Cerebellar cortex (tissue), 1 donor: Measurements from ENCODE around the gene SLC35F3.
"Not testable (repeated sequence)": the region's sequence is repeated elsewhere in the genome, so short reads cannot be mapped to it uniquely, and the experiment has no call there.

Source experiments
- DNase-seq: peaks from one replicate; pipeline ENCODE4 v3.0.0-alpha.2; 2015; ENCODE audit warnings: low spot score

Gene SLC35F3

GRCh38 chr1:234106032-234106431, 201.6 kb downstream of the SLC35F3 start:
- no peak for DNase-seq

DNA sequence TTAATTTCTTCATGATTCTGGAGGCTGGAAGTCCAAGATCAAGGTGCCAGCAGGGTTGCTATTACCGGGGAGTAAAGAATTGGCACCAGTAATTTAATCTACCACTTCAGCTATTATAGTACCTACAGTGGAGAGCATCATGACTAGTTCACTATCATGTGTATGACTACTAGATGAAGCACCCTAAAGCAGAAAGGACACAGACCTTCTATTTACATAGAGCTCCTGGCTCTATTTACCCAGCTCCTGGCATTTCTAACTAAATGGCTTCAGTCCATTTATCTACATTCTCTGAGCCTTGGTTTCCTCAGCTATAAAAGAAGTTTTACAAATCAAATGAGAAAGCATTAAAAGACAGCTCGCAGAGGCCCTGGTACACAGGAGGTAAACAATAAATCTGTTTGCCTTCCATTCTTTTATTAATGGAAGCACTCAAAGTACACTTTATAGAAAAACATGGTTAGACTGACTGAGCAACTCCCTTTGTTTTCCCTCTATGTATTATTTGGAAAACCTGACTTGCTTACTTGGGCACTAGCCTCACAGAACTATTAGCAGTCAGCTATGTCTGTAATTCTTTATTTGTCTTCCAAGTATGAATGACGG, 203.0 kb downstream of the SLC35F3 start:
- DNase-seq, result no peak

DNA sequence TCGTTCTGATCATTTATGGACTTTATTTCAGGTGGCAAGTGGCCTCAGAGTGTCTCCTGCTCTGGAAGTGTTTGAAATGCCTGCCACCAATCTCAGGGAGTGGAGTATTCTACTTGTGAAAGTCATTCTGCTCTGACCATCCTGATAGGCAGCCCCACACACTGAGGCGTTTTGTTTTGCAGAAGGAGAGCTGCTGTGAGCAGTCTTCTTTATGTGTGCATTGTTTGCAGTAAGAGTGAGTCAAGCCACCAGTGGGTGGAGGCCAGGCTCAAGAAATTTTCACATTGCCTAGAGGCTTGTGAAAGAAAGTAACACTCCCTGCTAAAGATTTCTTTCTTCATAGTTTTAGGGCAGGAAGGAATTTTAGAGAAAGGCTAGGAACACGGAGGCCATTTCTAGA, 204.4 kb downstream of the SLC35F3 start:
- DNase-seq, result no peak

DNA sequence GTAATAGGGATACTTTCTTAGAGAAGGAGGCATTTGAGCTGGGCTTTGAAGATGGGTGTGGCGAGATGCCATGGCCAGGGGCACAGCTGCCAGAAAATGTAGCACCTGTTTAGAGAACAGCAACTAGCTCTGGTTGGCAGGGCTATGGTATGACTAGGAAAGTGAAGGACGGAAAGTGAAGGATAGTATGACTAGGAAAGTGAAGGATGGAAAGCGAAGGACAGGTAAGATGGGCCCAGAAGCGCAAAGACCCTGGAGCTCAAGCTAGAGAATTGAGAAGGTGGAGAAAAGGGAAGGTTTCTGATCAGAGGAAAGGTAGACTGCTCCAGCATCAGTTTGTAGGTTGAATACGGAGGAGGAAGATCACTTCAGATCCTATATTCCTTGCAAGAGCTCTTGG, 205.4 kb downstream of the SLC35F3 start:
- no peak for DNase-seq

GRCh38 chr1:234111458-234112142, 207.1 kb downstream of the SLC35F3 start:
- peak; percentile 72 for DNase-seq

DNA sequence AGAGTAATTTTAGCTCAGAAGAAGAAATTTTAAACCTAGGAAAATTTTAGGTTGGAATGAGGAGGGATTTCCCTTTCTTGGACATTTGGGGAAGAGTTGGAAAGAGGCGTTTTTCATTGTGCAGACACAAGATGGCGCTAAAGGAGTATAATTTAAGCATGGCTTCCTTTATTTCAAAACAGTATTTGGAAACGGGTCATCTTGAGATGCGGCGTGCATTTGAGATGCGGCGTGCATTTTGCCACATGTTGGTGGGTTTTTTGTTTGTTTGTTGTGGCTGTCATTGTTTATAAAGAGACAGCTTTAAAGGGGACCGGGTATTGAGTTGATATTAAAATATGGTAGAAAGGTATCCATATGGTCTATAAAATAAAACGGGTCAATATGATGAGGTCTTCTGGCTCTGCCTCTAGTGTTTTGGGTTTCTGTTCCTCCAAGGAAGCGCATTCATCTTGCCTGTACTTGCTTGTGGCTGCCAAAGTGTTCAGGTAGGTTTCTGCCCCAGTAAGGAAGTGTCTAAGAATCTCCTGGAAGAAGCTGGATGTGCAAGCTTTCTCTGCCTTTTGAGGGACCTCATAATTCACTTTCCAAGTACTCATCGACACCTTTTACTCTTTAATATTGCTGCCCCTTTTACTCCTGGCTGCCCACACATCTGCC, 210.3 kb downstream of the SLC35F3 start:
- DNase-seq, result peak; percentile 84

DNA sequence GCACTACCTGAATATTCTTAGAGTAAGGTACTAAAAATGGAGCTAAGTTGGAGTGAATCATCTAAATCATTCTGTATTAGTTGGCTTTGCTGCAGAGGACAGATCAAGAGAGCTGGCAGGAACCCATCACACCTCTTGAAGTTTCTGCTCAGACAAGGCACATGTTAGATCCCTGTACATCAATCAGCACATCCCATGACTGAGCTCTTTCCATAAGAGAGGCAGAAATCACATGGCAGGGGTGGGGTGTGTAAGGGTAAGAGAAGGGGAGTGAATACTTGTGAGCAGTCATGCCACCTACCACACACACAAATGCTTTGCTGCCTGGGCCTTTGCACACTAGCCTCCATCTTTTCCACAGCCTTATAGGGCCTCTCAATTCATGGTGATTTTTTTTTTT, 214.4 kb downstream of the SLC35F3 start:
- no peak for DNase-seq

DNA sequence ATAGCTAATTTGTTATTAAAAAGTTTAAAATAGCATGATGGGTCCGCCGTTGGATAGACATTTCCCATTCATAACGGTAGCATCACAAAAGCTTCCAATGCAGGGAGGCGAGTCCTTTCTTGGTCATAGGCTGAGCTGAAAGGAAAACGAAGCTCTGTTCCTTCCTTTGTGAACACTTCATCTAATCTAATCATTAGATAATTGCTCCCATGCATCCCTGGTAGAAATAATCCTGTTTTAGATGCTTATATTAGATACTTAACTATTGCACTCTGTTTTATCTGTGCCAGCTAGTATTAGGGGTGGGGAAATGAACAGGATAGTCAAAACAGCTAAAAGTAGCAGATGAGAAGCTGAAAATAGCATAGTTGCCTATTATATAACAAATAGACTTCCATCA, 215.0 kb downstream of the SLC35F3 start:
- no peak for DNase-seq

- no peak for DNase-seq
Measured at GRCh38 chr1:234120327-234120944, 216.0 kb downstream of the SLC35F3 start.

DNA sequence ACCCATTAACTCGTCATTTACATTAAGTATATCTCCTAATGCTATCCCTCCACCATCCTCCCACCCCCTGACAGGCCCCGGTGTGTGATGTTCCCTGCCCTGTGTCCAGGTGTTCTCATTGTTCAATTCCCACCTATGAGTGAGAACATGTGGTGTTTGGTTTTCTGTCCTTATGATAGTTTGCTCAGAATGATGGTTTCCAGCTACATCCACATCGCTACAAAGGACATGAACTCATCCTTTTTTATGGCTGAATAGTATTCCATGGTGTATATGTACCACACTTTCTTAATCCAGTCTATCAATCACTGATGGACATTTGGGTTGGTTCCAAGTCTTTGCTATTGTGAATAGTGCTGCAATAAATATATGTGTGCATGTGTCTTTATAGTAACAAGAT, 217.2 kb downstream of the SLC35F3 start:
- DNase-seq, result not testable (repeated sequence)

- DNase-seq, result not testable (repeated sequence)
Measured at GRCh38 chr1:234122571-234122970, 218.1 kb downstream of the SLC35F3 start.

GRCh38 chr1:234123867-234124266, 219.4 kb downstream of the SLC35F3 start:
- no peak for DNase-seq

DNA sequence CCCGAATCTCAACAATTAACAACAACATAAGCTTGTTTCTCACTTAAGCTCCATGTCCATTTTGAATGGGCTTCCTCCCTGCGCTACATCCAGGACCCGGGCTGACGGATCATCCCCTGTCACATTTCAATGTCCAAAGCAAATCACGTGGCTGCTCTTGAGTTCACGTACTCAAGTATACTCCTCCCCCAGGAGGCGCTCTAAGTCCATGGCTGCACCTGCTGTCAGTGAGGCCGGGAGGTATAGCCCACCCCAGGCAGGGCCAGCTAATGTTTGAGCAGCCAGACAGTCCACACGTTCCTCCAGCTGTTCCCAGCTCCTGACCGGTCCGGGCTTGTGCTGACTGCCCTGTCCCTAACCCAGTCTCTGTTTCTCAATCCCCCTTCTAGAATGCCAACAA, 220.8 kb downstream of the SLC35F3 start:
- DNase-seq, result no peak

DNA sequence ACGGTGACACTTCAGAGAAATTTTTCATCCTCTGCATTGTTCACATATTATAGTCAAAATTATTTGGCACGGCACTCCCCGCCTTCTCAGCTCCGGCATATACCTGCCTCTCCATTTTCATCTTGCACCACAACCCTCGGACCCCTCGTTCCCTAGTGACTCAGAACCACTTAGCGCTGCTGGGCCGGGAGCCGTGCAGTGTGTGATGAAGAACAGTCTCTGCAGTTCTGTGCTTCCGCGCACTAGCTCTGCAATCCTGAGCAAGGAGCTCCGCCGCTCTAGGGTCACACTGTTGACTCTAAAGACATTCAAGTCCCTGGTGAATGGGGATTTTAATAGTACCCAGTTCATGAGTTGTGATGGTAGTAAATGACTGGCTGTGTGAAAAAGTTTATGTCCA, 221.2 kb downstream of the SLC35F3 start:
- DNase-seq, result no peak

DNA sequence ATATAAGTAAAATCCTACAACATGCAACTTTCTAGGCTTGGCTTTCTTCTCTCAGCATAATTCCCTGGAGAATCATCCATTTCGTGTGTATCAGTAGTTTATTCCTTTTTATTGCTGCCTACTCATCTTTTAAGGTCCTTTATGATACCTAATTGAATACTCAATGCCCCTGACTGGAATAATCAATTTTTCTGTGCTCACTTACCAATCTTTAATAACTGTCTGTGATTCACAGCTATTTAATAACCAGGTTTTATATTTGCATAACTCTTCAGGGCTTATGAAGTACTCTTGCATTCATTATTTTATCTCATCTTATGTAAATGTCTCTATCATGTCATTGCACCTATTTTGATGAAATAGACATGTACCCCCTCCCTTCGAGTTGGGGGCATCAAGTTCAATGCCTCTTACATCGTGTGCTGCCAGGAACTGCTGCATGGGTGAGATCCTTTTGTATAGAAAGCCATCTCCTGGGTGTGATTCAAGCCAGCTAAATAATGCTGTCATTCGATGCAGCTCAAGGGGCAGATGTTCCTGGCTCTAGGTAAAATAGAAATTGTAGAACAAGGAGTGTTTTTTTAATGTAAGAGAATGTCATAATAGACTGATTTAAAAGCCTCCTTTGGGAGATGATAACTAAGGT, 222.7 kb downstream of the SLC35F3 start:
- no peak for DNase-seq

DNA sequence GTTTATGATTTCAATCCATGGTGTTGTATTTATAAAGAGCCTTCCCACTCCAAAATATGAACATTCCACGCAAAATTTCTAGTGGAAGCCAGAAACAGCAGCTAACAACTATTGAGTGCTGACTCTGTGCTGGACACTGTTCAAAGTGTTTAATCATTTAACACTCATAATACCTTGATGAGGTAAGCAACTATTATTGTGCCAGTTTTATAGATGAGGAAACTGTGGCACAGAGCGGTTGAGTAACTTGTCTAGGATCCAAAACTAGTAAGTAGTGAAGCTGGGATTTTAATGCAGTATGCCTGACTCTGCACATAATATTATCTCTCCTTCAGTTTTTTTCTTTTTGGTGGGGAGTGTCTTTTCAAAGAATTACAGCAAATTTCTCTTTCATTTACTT, 228.3 kb downstream of the SLC35F3 start:
- no peak for DNase-seq

DNA sequence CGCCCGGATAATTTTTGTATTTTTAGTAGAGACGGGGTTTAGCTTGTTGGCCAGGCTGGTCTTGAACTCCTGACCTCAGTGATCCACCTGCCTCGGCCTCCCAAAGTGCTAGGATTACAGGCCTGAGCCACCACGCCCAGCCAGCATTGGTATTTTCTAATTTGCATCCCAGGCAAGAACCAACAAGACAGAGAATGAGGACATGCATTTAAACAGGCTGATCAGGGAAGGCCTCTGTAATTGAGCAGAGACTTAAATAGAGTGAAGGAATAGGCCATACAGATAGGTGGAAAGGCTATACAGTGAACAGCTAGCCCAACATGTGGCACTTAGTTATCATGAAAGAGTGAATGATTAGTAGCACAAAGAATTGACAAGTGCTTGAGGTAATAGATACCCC, 230.4 kb downstream of the SLC35F3 start:
- no peak for DNase-seq

DNA sequence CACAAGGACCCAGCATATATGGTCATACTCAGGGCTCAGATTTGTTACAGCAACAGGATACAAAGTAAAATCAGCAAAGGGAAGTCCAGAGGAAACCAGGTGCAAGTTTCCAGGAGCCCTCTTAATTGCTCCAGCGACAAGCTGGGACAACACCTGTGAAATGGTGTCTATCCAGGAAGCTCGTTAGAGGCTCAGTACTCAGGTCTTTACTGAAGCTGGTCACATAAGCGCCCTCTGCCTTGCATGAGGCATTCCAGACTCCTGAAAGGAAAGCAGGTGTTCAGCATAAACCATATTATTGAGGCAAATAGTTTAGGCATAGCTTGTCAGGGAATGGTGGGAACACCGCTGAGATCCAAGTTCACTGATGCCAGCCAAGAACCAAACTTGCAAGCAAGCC, 231.0 kb downstream of the SLC35F3 start:
- DNase-seq, result no peak

- DNase-seq, result no peak
Measured at GRCh38 chr1:234136073-234136472, 231.6 kb downstream of the SLC35F3 start.

DNA sequence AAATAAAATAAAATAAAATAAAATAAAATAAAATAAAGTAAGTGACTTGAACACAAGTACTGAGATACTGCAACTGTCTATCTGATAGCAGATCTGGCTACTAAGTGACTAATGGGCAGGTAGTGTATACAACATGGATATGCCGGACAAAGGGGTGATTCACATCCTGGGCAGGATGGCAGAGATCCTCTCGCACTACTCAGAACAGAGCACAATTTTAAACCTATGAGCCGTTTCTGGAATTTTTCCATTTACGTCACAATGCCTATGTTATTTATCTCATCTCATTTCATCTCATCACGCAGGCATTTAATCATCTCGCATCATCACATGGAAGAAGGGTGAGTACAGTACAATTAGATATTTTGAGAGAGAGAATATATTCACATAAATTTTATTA, 235.5 kb downstream of the SLC35F3 start:
- DNase-seq, result no peak

GRCh38 chr1:234140388-234140787, 235.9 kb downstream of the SLC35F3 start:
- DNase-seq, result no peak

- no peak for DNase-seq
Measured at GRCh38 chr1:234141006-234141405, 236.5 kb downstream of the SLC35F3 start.

- DNase-seq, result no peak
Measured at GRCh38 chr1:234143681-234144080, 239.2 kb downstream of the SLC35F3 start.
